ENCODE measurements around the gene RAB19.
"Not testable (repeated sequence)": the region's sequence is repeated elsewhere in the genome, so short reads cannot be mapped to it uniquely, and the experiment has no call there.

The RAB19 gene

DNA sequence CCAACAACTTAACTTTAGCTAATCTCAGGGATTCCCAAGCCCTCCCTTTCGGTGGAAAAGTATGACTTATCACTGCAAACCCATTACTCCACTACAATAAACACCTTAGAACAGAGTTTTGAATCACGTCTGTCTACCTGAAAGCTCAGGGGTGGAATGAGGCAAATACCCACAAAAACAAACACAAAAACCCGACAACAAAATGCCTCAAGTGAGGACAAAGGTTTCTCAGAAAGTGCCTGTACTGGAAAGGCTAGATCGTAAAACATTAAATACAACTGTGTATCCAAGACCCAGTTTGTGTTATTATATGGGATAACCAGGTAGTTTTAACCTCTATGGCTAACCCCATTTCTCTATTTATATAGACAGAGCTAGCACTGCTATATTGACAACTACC lies 49.4 kb downstream of the RAB19 start:
- no peak for DNase-seq (ENCODE audit: low spot score)
- no peak for FAIRE-seq

DNA sequence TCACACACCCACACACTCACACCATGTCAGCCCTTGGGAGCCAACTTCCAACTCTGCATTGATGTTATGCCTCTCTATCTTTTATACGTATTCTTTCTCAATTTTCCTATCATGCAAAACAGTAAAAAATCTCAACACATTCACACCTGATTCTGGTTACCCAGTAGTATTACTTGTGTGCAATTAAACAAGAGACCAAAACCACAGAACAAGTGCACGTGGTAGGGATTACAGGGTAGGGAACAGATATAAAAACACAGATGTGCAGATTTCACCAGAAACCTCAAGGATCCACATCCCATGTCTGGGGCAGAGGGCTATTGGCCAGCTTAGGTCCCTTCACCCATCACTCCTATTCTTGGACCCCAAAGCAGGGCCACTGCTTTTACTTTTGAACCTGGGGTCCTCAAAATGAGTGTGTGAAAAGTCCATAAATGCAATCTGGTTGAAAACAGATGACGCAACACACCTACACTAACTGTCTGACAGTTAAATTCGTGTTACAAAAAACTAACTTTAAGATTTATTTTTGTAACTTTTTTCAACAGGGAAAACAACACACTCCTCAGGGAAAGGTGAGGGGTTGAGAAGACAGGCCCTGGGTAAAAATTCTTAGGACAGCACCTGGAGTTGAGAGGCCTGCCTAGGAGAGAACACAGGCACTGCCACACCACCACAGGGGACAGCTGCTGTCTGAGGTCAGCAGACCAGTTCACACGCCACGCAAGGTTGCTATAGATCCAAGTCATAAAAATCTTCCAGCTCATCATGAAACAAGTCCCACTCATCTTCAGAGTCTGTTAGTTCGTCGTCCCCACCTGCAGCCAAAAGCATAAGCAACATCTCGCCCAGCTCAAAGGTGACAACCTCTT lies 50.2 kb downstream of the RAB19 start:
- FAIRE-seq; DNase-seq (ENCODE audit: low spot score): not testable (repeated sequence)

DNA sequence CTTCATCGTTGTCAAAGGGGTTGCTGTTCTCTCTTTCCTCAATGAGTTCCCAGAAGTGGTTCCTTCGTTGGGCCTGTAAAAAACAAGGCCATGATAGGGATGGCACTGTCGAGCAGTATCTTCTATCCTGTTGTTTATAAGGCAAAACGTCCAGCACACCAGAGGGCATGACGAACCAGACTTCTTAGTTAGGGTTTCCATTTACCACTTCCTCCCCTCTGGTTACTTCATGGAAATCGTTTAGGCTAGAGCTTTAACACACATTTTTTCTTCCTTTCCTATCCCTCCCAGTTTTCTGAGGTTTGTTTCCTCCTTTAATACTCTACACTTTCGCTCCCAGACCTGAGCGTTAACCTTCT lies 50.8 kb downstream of the RAB19 start:
- FAIRE-seq = no peak
- no peak for DNase-seq (ENCODE audit: low spot score)

GRCh38 chr7:140455743-140456142 lies 51.9 kb downstream of the RAB19 start:
- DNase-seq (ENCODE audit: low spot score) (no peak), FAIRE-seq (no peak)

GRCh38 chr7:140456551-140457051 lies 52.7 kb downstream of the RAB19 start:
- no peak for FAIRE-seq

GRCh38 chr7:140458201-140458600 lies 54.3 kb downstream of the RAB19 start:
- FAIRE-seq (no peak), DNase-seq (ENCODE audit: low spot score) (no peak)

More at GRCh38 chr7:140456551-140457051, 52.7 kb downstream of the RAB19 start:
- no peak for DNase-seq (ENCODE audit: low spot score)

DNA sequence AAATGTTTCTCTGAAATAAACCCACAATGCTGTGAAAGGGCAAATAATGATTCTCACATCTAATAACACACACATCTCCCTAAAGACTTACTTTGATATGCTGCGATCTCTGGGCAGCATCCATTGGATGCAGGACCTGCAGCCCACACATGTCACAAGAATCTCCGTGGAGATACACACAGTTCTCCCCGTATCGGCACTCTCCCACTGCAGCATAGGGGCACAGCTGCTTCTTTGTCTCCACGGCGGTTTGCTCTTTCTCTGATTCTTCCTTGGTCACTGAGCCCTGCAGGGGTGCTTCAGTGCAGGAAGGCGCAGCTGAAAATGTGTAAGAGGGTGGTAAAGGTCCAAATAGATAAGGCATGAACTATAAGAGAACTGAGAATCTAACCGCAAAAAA lies 55.1 kb downstream of the RAB19 start:
- no peak for DNase-seq (ENCODE audit: low spot score)
- no peak for FAIRE-seq

DNA sequence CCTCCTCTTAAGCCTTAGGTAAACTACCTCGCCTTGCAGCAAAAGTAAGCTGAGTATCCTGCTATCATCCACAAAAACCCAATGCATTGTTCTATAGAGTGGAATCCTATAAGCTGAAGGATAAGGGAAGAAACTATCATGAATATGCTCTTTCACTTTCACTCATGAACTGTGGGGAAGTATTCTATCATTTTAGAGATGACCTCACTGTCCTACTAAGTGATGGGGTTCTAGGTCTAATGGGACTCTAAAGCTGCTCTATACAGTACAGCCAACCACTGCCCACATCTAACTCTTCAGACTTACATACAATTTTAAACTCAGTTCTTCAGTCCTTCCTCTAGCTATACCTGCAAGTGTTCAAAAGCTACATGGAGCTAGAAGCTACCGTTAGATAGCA lies 59.3 kb downstream of the RAB19 start:
- FAIRE-seq (no peak), DNase-seq (ENCODE audit: low spot score) (no peak)

- FAIRE-seq (peak; percentile 80), DNase-seq (ENCODE audit: low spot score) (peak; percentile 52)
Measured at GRCh38 chr7:140475747-140476333, 72.0 kb downstream of the RAB19 start.

DNA sequence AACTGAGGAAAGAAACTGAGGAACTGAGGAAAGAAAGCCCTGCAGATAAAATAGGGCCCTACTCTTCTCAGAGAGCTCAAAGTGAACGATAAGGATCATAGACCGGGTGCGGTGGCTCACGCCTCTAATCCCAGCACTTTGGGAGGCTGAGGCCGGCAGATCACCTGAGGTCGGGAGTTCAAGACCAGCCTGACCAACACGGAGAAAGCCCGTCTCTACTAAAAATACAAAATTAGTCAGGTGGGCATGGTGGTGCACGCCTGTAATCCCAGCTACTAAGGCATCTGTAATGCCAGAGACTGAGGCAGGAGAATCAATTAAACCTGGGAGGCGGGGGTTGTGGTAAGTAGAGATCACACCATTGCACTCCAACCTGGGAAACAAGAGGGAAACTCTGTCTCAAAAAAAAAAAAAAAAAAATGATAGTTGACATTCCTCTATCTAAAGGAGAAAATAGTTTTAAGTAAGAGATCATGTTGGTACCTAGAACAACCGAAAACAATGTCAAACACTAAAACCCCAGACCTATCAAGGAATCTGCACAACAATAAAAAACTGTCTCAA lies 72.9 kb downstream of the RAB19 start:
- no peak for FAIRE-seq
- no peak for DNase-seq (ENCODE audit: low spot score)
